DMS53 treated with DMSO at 0.1 percent for 48 hours (cell line): ENCODE data around the gene ADAM11.
"Not testable (repeated sequence)": the region's sequence is repeated elsewhere in the genome, so short reads cannot be mapped to it uniquely, and the experiment has no call there.

Experiments used
- DNase-seq: peaks from one replicate; lab custom pipeline; 2025; ENCODE audit not compliant: unreplicated experiment; lab: John Stamatoyannopoulos, UW

The ADAM11 gene, protein sequence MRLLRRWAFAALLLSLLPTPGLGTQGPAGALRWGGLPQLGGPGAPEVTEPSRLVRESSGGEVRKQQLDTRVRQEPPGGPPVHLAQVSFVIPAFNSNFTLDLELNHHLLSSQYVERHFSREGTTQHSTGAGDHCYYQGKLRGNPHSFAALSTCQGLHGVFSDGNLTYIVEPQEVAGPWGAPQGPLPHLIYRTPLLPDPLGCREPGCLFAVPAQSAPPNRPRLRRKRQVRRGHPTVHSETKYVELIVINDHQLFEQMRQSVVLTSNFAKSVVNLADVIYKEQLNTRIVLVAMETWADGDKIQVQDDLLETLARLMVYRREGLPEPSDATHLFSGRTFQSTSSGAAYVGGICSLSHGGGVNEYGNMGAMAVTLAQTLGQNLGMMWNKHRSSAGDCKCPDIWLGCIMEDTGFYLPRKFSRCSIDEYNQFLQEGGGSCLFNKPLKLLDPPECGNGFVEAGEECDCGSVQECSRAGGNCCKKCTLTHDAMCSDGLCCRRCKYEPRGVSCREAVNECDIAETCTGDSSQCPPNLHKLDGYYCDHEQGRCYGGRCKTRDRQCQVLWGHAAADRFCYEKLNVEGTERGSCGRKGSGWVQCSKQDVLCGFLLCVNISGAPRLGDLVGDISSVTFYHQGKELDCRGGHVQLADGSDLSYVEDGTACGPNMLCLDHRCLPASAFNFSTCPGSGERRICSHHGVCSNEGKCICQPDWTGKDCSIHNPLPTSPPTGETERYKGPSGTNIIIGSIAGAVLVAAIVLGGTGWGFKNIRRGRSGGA

DNA sequence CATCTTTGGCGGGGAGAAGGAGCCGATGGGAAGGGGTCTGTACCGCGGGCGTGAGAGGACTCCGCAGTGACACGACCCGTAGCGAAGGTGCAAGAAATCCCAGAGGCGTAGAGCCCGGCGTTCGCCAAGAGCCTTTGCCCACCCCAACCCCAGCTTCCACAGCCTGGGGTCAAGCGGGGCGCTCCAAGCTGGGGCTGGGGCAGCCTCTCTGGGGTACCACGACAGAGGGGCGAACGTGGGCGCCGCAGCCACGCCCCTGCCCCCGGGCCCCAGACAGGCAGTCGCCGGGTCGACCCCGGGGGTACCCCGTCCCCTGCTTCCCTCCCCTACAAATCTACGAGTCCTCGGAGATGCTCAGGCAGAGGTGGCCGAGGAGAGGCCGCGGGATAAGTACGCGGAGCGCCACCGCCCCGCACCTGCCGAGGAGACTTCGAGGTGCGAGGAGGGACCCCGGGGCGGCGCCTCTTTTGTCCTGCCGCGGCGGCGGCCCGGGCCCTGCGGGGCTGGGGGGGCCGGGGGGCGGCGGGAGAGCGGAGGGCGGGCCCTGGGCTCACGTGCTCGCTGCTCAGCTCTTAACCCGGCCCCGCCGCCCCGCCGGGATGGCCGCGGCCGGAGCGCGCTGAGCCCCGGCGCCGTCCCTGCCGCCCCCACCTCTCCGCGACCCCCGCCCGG, at the start of gene ADAM11:
Gene ADAM11, plus strand, starts transcription at position 575 of the 672 bp plus-strand sequence. CDS start 212 bp downstream, outside the sequence.
- no peak for DNase-seq

DNA sequence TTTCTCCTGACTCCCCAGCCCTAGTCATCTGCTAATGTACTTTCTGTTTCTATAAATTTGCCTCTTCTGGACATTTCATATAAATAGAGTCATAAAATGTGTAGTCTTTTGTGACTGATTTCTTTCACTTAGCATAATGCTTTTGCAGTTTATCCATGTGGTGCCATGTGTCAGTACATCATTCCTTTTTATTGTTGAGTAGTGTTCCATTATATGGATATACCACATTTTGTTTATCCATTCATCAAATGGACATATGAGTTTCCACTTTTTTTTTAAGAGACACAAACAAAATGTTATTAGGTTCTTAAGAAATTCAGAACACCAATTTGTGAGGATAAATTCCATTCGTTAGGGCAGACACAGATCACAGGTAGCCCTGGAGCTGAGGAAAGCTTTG, 39.3 kb upstream of the ADAM11 start:
- DNase-seq, result no peak

GRCh38 chr17:44722254-44722653, 36.5 kb upstream of the ADAM11 start:
- no peak for DNase-seq

DNA sequence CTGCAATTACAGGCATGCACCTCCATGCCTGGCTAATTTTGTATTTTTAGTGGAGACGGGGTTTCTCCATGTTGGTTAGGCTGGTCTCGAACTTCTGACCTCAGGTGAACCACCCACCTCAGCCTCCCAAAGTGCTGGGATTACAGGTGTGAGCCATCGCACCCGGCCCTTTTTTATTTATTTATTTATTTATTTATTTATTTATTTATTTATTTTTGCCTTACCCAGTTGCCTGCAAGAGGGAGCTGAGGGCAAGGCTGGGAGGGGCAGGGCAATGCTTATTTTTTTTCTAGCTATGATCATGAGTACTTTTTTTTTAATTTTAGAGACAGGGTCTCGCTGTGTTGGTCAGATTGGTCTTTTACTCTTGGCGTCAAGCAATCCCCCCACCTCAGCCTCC, 32.7 kb upstream of the ADAM11 start:
- not testable (repeated sequence) for DNase-seq

- DNase-seq, result no peak
These were observed 25.0 kb upstream of the ADAM11 start for GRCh38 chr17:44733753-44734152.

DNA sequence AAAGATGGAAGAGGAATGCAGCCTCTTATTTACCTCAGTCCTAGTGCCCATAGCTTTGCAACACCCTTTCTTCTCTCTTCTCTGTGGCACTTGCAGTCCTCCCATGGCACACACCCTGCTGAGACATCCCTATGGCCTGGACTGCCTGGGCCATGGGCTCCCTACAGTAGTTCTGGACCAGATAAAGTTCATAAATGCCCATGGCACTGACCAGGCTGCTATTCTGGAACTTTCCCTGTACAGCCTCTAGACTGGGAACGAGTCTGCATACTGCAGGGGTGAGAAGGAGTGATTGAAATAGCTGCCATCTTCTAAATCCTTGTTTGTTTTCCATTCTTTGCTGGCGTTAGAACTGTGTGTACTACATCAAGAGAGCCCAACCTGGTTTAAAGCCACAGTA, 24.5 kb upstream of the ADAM11 start:
- DNase-seq, result no peak

DNA sequence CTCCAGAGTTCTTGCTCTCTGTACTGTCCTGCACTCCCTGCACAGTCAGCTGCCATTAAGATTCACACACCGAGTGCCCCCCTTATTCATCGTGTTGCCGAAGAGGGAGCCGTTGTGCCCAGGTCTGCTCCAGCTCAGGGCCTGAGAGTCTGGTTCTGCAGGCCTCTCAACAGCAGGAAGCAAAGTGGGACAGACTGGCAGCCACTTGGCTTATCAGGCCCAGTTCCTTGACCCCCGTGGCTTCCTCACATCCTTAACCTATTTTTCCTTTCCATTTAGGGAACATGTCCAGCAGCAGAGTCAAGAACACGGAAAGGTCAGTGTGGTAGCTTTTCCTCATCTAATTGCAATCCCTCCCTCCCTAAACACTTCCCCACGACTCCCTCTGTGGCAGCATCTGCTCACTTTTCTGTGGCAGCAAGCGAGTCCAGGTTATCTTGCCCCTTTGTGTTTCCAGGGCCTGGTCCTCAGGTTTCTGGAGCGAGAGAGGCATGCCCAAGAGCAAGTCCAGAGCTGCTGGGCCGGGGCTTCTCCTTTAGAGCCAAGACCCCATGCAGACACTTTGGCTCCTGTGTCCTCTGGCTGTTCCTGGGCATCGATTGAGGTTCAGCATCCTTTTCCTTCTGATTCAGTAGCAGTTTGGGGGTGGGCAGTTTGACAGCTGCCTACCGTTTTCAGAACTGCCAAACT, 22.1 kb upstream of the ADAM11 start:
- DNase-seq, result no peak

- no peak for DNase-seq
These were observed 20.4 kb upstream of the ADAM11 start for GRCh38 chr17:44738214-44738906.

DNA sequence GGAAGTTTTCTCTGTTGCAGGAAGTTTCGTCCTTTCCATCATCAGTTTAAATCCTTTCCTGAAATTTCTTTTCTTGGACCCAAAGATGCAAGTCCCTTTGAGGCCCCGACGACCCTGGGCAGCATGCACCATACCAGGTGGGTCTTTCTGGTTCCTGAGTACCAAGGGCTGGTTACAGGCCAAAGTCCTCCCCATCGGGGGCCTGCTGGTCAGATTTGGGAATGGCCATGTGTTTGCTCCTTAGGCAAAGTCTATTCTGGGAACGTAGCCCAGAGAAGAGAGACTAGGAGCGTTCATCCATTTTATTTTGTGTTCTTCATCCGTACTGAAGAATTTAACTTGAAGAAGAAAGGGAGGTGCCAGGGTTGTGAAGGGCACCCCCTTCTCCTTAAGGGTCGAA, 17.5 kb upstream of the ADAM11 start:
- no peak for DNase-seq

DNA sequence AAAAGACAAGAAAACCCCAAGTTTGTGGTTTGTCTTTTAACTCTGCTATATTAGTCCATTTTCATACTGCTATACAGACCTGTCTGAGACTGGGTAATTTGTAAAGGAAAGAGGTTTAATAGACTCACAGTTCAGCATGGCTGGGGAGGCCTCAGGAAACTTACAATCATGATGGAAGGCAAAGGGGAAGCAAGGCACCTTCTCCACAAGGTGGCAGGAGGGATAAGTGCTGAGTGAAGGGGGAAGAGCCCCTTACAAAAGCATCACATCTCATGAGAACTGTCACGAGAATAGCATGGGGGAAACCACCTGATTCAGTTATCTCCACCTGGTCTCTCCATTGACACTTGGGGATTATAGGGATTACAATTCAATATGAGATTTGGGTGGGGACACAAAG, 13.5 kb upstream of the ADAM11 start:
- DNase-seq, result no peak

- DNase-seq, result not testable (repeated sequence)
These were observed 13.1 kb upstream of the ADAM11 start for GRCh38 chr17:44745738-44746137.

GRCh38 chr17:44747566-44747965, 11.2 kb upstream of the ADAM11 start:
- DNase-seq, result no peak

GRCh38 chr17:44749076-44749979, 9.5 kb upstream of the ADAM11 start:
- no peak for DNase-seq

DNA sequence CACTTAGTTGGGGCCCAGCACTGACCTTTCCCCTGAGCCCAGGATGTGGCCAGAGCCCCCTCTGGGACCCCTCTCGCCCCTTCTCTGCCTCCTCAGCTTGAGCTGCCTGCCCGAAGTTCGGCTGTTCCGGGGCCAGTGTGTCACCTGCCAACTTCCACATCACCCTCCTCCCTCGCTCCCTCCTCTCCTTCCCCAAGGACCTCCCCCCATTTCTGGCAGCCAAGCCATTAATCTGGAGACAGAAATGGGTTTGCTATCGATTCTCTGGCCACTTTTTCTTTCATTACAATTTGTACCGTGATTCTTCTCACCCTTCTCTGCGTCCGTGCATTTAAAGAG, 8.8 kb upstream of the ADAM11 start:
- no peak for DNase-seq

- no peak for DNase-seq
These were observed 7.5 kb upstream of the ADAM11 start for GRCh38 chr17:44751331-44751730.

DNA sequence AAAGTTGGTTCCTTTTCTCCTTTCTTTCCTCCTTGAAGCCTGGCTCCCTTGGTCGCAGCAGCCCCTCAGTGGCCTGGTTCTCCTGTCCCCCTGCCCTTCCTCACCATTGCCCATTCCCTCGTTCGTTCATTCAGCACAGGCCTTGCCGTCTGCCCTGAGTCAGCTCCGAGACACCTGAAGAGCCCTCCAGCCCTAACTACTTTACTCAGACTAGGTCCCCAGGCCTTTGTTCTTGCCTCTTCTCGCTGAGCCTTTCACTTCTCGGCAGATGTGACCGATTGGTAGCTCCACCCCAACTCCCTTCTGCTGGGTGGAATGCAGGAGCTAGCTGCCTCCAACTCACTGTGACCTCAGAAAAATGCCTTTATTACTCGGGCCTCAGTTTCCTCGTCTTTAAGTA, 7.0 kb upstream of the ADAM11 start:
- no peak for DNase-seq

DNA sequence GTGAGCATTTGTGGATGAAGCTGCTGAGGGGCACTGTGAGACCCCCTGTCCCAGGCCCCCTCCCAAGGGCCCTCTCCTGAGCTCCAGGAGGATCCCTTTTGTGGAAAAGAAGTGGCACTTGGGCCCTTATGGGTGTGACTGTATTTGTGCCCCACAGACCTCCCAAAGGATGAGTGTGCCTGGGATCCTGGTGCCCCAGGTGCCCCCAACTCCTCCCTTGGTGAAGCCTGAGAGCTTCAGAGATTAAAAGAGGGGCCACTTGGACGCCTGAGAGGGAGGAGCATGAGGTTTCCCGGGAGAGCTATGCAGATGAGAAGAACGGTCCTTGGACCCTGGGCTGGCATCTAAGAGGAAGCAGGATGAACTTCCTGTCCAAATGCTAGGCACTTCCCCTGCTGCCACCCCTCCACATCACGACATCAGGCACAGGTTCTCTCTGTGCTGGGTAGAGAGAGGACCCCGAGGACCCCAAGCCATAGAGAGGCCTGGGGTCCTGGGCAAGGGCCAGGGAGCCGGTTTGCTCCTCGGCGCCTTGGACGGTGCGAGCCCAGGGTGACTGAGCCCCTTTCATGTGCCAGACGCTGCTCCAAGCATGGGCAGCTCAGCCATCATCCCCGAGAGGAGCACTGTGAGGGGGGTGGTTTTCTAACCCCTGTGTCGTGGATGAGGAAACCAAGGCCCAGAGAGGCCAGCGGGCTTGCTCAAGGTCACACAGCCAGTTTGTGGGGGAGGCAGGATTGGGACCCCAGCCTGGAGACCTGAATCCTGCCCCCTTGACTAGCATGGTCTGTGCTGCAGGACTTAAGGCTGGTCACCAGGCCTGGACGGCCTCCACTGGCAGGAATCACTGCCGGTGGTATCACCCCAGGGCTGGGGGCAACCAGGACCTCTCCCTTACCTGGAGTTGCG, 5.6 kb upstream of the ADAM11 start:
- DNase-seq, result no peak

DNA sequence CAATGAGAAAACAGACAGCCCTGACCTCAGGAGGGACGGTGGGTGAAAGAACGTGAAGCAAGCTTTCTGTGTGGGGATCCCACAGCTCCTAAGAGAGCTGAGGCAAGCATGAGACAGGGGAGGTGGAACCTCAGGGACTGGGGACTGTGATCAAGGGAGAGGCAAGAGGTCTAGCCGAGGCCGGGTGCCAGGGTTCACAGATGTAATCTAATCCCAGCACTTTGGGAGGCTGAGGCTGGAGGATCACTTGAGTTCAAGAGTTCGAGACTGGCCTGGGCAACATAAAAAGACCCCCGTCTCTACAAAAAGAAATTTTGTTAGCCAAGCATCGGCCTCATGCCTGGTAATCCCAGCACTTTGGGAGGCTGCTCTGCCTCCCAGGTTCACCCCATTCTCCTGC, 4.5 kb upstream of the ADAM11 start:
- DNase-seq, result no peak

GRCh38 chr17:44755180-44755579, 3.6 kb upstream of the ADAM11 start:
- not testable (repeated sequence) for DNase-seq
